Activated naive CD4-positive, alpha-beta T cell treated with Interleukin-2 at 50 U/mL for 16 hours (primary cell): ENCODE measurements around the gene TMPRSS4.

Experiments
- DNase-seq: peaks from one replicate; pipeline ENCODE4 v3.0.0-alpha.2; 2020

TMPRSS4 gene

GRCh38 chr11:118076754-118077281 lies at the start of gene TMPRSS4:
Gene TMPRSS4, plus strand, starts transcription at chr11:118077078. Its CDS starts 225 bp downstream, at chr11:118077303.
- DNase-seq, result no peak

GRCh38 chr11:118027694-118028093 lies 49.2 kb upstream of the TMPRSS4 start:
- DNase-seq, result no peak

- no peak for DNase-seq
Measured at GRCh38 chr11:118028626-118029025, 48.3 kb upstream of the TMPRSS4 start.

GRCh38 chr11:118033443-118033842 lies 43.4 kb upstream of the TMPRSS4 start:
- DNase-seq, result no peak

GRCh38 chr11:118042141-118042540 lies 34.7 kb upstream of the TMPRSS4 start:
- no peak for DNase-seq

- no peak for DNase-seq
Measured at GRCh38 chr11:118042796-118043195, 34.1 kb upstream of the TMPRSS4 start.

GRCh38 chr11:118045191-118045590 lies 31.7 kb upstream of the TMPRSS4 start:
- peak; percentile 17 for DNase-seq

- DNase-seq, result peak; percentile 32
Measured at GRCh38 chr11:118046051-118046963, 30.6 kb upstream of the TMPRSS4 start.

- peak; percentile 32 for DNase-seq
Measured at GRCh38 chr11:118046964-118047700, 29.7 kb upstream of the TMPRSS4 start.

- no peak for DNase-seq
Measured at GRCh38 chr11:118047749-118048148, 29.1 kb upstream of the TMPRSS4 start.

- DNase-seq, result no peak
Measured at GRCh38 chr11:118048472-118049370, 28.2 kb upstream of the TMPRSS4 start.

- no peak for DNase-seq
Measured at GRCh38 chr11:118049771-118050170, 27.1 kb upstream of the TMPRSS4 start.

- DNase-seq, result no peak
Measured at GRCh38 chr11:118050208-118050891, 26.5 kb upstream of the TMPRSS4 start.

- no peak for DNase-seq
Measured at GRCh38 chr11:118051136-118051610, 25.7 kb upstream of the TMPRSS4 start.

- peak; percentile 69 for DNase-seq
Measured at GRCh38 chr11:118051611-118052461, 25.0 kb upstream of the TMPRSS4 start.

- no peak for DNase-seq
Measured at GRCh38 chr11:118052581-118053206, 24.2 kb upstream of the TMPRSS4 start.

- DNase-seq, result no peak
Measured at GRCh38 chr11:118054712-118055640, 21.9 kb upstream of the TMPRSS4 start.

GRCh38 chr11:118055966-118056365 lies 20.9 kb upstream of the TMPRSS4 start:
- DNase-seq, result no peak

- no peak for DNase-seq
Measured at GRCh38 chr11:118056806-118057205, 20.1 kb upstream of the TMPRSS4 start.
